RCC 7860 (cell line): ENCODE data around the gene WDR75.
"Not testable (repeated sequence)": the region's sequence is repeated elsewhere in the genome, so short reads cannot be mapped to it uniquely, and the experiment has no call there.

Experiments used
- DNase-seq: peaks from one replicate; pipeline ENCODE4 v3.0.0-alpha.2; 2015; ENCODE audit warnings: low spot score
- FAIRE-seq: peaks from 2 replicates; lab custom pipeline; 2012; peaks lifted over from hg19 to GRCh38; lab: Jason Lieb, UNC

WDR75 gene

GRCh38 chr2:189439342-189439741 lies 1.9 kb upstream of the WDR75 start:
- FAIRE-seq (no peak), DNase-seq (no peak)

- DNase-seq: no peak
- FAIRE-seq: no peak
Observed at GRCh38 chr2:189440644-189440946, 679 bp upstream of the WDR75 start.

GRCh38 chr2:189441709-189442074 lies 418 bp downstream of the WDR75 start:
- DNase-seq: no peak
- FAIRE-seq: no peak

GRCh38 chr2:189442468-189442867 lies 1.2 kb downstream of the WDR75 start:
- FAIRE-seq (no peak), DNase-seq (no peak)

- FAIRE-seq (no peak), DNase-seq (no peak)
Observed at GRCh38 chr2:189444322-189444721, 3.0 kb downstream of the WDR75 start.

GRCh38 chr2:189446780-189447179 lies 5.5 kb downstream of the WDR75 start:
- FAIRE-seq (no peak), DNase-seq (no peak)

- no peak for DNase-seq
- no peak for FAIRE-seq
Observed at GRCh38 chr2:189454009-189454408, 12.7 kb downstream of the WDR75 start.

GRCh38 chr2:189465076-189465475 lies 23.8 kb downstream of the WDR75 start:
- FAIRE-seq (no peak), DNase-seq (no peak)

GRCh38 chr2:189465478-189465877 lies 24.2 kb downstream of the WDR75 start:
- FAIRE-seq: no peak
- no peak for DNase-seq

- no peak for FAIRE-seq
- no peak for DNase-seq
Observed at GRCh38 chr2:189466046-189466445, 24.8 kb downstream of the WDR75 start.

GRCh38 chr2:189466656-189467055 lies 25.4 kb downstream of the WDR75 start:
- no peak for FAIRE-seq
- DNase-seq: no peak

- DNase-seq (no peak), FAIRE-seq (no peak)
Observed at GRCh38 chr2:189467160-189467559, 25.9 kb downstream of the WDR75 start.

- DNase-seq: no peak
- no peak for FAIRE-seq
Observed at GRCh38 chr2:189467593-189467992, 26.3 kb downstream of the WDR75 start.

- FAIRE-seq: no peak
- no peak for DNase-seq
Observed at GRCh38 chr2:189474526-189474925, 33.3 kb downstream of the WDR75 start.

- FAIRE-seq: no peak
- no peak for DNase-seq
Observed at GRCh38 chr2:189477756-189478155, 36.5 kb downstream of the WDR75 start.

GRCh38 chr2:189478289-189478688 lies 37.0 kb downstream of the WDR75 start:
- DNase-seq, FAIRE-seq: not testable (repeated sequence)

GRCh38 chr2:189481071-189481470 lies 39.8 kb downstream of the WDR75 start:
- FAIRE-seq (no peak), DNase-seq (no peak)

- no peak for FAIRE-seq
- no peak for DNase-seq
Observed at GRCh38 chr2:189483571-189483970, 42.3 kb downstream of the WDR75 start.

- FAIRE-seq (no peak), DNase-seq (no peak)
Observed at GRCh38 chr2:189483980-189484740, 42.9 kb downstream of the WDR75 start.

- FAIRE-seq (no peak), DNase-seq (no peak)
Observed at GRCh38 chr2:189485146-189485545, 43.9 kb downstream of the WDR75 start.

GRCh38 chr2:189486237-189486770 lies 45.0 kb downstream of the WDR75 start:
- DNase-seq (no peak), FAIRE-seq (no peak)

GRCh38 chr2:189487283-189488007 lies 46.2 kb downstream of the WDR75 start:
- DNase-seq: no peak

GRCh38 chr2:189488008-189488310 lies 46.7 kb downstream of the WDR75 start:
- no peak for FAIRE-seq
- no peak for DNase-seq

More at GRCh38 chr2:189487283-189488007, 46.2 kb downstream of the WDR75 start:
- no peak for FAIRE-seq
